Ovary (tissue), 9 donors: Measurements from ENCODE around the gene UBFD1. TPM values are rescaled to one million over a fixed set of nuclear protein-coding genes. Genes with fewer than 3 reads are reported as not detected.

ENCODE experiments used
- DNase-seq, 5 donors: peaks; one replicate each; pipeline ENCODE4 v3.0.0-alpha.2; 2019 to 2020
- H3K27ac ChIP-seq, 2 donors: fragments of 200-600 bp; one replicate each; pipeline versions ENCODE4 v1.5.1 to v1.8.0; 2019 to 2022
- H3K27me3 ChIP-seq: fragments of 200-600 bp; one replicate; pipeline ENCODE4 v1.8.0; 2022
- H3K36me3 ChIP-seq: fragments of 200-600 bp; sonication (generic); one replicate; pipeline ENCODE4 v1.5.1; 2019
- H3K4me1 ChIP-seq: one replicate; pipeline ENCODE4 v1.8.1; 2013; ENCODE audit warnings: mild to moderate bottlenecking, moderate library complexity; ENCODE audit not compliant: insufficient read depth
- H3K4me3 ChIP-seq: fragments of 200-600 bp; sonication (generic); one replicate; pipeline ENCODE4 v1.5.1; 2017
- H3K9me3 ChIP-seq, 2 donors: fragments of 200-600 bp in 1 of 2; sonication (generic) in 1 of 2; one replicate each; pipeline versions ENCODE4 v1.5.1 to v1.8.1; 2013 to 2019; ENCODE audit warnings: mild to moderate bottlenecking in 1 of 2, moderate library complexity in 1 of 2
- EP300 ChIP-seq: sonication (generic); formaldehyde crosslinking; IDR thresholded peaks from one replicate; pipeline ENCODE4 v1.6.1; 2017; ENCODE audit warnings: antibody characterized with exemption
- POLR2A ChIP-seq: fragments of 450-650 bp; IDR thresholded peaks from one replicate; pipeline ENCODE4 v1.6.1; 2017; ENCODE audit warnings: antibody characterized with exemption, mild to moderate bottlenecking, moderate library complexity
- WGBS, 3 donors: extraction: QIAGEN DNeasy Blood & Tissue Kit in 1 of 3; methylation state at CpG; one replicate each; pipeline versions ENCODE4 v1.1.5 to v1.1.7; 2013 to 2017; 5-methylcytosine and 5-hydroxymethylcytosine counted together
- intact Hi-C, 4 donors: fragments of 100-400 bp; cut with DNase I; formaldehyde crosslinking; loops; one replicate each; pipeline versions ENCODE4 v1.11.0 to v1.15.1; 2022 to 2023
- polyA plus RNA-seq, 2 donors: library from polyadenylated mRNA; stranded (reverse); fragments of 200-250 nt in 1 of 2; fragments of 350-450 nt in 1 of 2; fragmentation: Illumina TruSeq in 1 of 2; extraction: RNeasy Lipid Tissue Mini Kit (QIAGEN cat#74804) in 1 of 2; gene quantifications; one replicate each; pipeline ENCODE4 v1.2.3, GENCODE V29; 2013 to 2014
- total RNA-seq, 7 donors: library from RNA; depleted of rRNA in 2 of 7; stranded (reverse); fragments of >200 nt in 2 of 7; fragmentation: NEBNext Ultra II Directional in 3 of 7; extraction: Animal tissue kit (Norgen Biotek cat#: 25700) in 3 of 7; gene quantifications; one replicate each; pipeline versions ENCODE4 v1.1.0 to v1.2.4, GENCODE V29; 2016 to 2023
- TF ChIP-seq, protein P1 (sequence below), 3 donors: fragments of 450-650 bp in 2 of 3; fragments of 200-600 bp in 1 of 3; IDR thresholded peaks; one replicate each; pipeline versions ENCODE4 v1.5.1 to v1.8.0; 2016 to 2022; ENCODE audit warnings: antibody characterized with exemption in 3 of 3, mild to moderate bottlenecking in 1 of 3
- donor health status: DM: no; HTN: no; CAD: no; lungs with moderate emphysema.
- donor health status: DM: no; HTN: no; CAD: no.
- donor health status: Bipolar disorder and iron deficiency.
- donor health status: DM: yes; HTN: yes; CAD: no.
- donor health status: DM: no; HTN: no; CAD: no.
- donor health status: DM: yes; HTN: yes; CAD: no.

The UBFD1 gene
- total and polyA plus RNA-seq, 9 donors: 13.8 to 67.4 (median 54.0) TPM

DNA sequence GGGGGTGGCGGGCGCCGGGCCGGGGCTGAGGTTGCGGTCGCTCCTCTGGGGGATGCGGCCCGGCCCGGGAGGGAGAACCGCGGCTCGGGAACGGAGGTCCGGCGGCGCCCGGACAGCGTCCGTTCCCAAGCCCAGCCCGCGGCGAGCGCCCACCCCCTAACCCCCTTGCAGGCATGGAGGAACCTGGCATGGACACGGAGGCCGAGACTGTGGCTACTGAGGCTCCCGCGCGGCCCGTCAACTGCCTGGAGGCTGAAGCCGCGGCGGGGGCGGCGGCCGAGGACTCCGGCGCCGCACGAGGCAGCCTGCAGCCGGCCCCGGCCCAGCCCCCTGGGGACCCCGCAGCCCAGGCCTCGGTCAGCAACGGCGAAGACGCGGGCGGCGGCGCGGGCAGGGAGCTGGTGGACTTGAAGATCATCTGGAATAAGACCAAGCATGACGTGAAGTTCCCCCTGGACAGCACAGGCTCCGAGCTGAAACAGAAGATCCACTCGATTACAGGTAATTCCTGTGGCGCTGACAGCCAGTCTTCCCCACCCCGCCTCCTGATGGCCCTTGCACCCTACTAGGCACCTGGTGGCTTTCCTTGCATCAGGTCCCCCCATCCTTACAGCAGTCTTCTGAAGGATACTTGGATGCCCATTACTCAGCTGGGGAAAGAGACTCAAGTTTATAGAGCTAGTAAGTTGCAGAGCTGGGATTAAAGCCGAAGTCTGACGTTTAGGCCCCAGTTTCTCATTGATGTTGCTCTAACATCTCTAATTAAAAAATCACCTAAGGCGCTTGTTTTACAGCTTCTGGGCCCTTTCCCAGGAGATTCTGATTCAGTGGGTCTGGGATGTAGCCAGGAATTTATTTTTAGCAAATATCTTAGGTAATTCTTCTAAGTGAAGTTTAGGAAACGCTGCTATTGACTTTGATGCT lies 514 bp downstream of the UBFD1 start:
- Histone ChIP-seq H3K27ac (peak overlapping the region; percentile 85 to 88), H3K9me3 (no peaks in the 10 kb centered on the region), H3K4me3 (peak overlapping the region; percentile 95), H3K27me3 (no peaks in the 10 kb centered on the region), H3K36me3 (no peaks in the 10 kb centered on the region), H3K4me1 (no peaks in the 10 kb centered on the region)
- no peak for DNase-seq
- intact Hi-C loops: loop anchor here in 2 of 4 donors (5.0 to 10.0 kb wide), 3 partner anchors 46 to 93 kb away; partner anchors contain the start of gene GGA2 (in 1 of the 2)
- no peak for TF ChIP-seq POLR2A
- TF ChIP-seq, protein P1, sequence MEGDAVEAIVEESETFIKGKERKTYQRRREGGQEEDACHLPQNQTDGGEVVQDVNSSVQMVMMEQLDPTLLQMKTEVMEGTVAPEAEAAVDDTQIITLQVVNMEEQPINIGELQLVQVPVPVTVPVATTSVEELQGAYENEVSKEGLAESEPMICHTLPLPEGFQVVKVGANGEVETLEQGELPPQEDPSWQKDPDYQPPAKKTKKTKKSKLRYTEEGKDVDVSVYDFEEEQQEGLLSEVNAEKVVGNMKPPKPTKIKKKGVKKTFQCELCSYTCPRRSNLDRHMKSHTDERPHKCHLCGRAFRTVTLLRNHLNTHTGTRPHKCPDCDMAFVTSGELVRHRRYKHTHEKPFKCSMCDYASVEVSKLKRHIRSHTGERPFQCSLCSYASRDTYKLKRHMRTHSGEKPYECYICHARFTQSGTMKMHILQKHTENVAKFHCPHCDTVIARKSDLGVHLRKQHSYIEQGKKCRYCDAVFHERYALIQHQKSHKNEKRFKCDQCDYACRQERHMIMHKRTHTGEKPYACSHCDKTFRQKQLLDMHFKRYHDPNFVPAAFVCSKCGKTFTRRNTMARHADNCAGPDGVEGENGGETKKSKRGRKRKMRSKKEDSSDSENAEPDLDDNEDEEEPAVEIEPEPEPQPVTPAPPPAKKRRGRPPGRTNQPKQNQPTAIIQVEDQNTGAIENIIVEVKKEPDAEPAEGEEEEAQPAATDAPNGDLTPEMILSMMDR (IDR thresholded peaks at IDR 0.05): no peak
- WGBS, 3 donors: 1 to 2% (median 1%) methylated on average over 24 to 60 of the region's 60 CpGs

DNA sequence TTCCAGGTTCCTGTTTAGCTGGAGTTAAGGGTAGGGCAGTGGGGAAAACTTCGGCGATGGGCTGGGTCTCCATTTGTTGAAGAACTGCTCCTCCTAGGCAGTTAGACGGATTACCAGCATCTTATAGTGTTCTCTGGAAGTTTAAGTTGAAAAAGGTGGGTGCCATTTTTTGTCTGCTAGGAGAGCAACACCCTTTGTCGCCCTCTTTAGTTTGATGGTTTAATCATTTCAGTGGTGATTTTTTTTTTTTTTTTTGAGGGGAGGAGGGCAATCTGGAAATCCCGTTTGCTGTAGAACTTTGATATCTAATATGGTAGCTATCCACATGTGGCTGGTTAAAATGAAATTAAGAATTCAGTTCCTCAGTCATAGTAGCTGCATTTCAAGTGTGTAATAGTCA lies 4.1 kb downstream of the UBFD1 start:
- no peaks in the 10 kb centered on the region for H3K36me3 ChIP-seq

DNA sequence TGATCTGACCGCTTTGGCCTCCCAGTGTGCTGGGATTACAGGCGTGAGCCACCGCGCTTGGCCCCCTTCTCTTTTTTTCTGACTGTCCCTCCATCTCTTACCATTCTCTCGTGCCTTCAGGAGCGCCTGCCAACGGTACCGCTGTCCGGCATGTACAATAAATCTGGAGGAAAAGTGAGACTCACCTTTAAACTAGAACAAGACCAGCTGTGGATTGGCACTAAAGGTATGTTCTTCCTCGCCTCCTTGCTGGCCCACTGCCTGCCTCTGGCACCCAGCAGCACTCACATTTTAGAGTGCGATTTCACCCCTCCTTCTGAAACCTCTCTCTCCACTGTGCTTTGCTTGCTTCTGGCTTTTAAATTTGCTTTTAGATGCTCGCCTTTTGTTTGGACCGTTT lies 5.0 kb downstream of the UBFD1 start:
- H3K27ac ChIP-seq: no peak overlapping the region
- no peak for DNase-seq
- no peak overlapping the region for H3K4me3 ChIP-seq
- intact Hi-C loops: no loop called here
- no peaks in the 10 kb centered on the region for H3K9me3 ChIP-seq
- H3K36me3 ChIP-seq: no peaks in the 10 kb centered on the region
- no peaks in the 10 kb centered on the region for H3K27me3 ChIP-seq
- H3K4me1 ChIP-seq: no peaks in the 10 kb centered on the region
- WGBS, 3 donors: 89 to 93% (median 89%) methylated on average over 13 of the region's 13 CpGs
- TF ChIP-seq POLR2A (no peak), EP300 (no peak)
- TF ChIP-seq, protein P1 (IDR thresholded peaks at IDR 0.05): no peak

More for the DNA sequence above, 4.1 kb downstream of the UBFD1 start:
- H3K4me3 ChIP-seq: no peak overlapping the region
- H3K4me1 ChIP-seq: no peaks in the 10 kb centered on the region
- TF ChIP-seq, protein P1 (IDR thresholded peaks at IDR 0.05): no peak
- no peak for TF ChIP-seq EP300
- no peak for TF ChIP-seq POLR2A
- H3K9me3 ChIP-seq: no peaks in the 10 kb centered on the region
- intact Hi-C loops: no loop called here
- 73 to 77% (median 74%) methylated on average over 5 of the region's 5 CpGs for whole genome bisulfite sequencing, 3 donors
- no peak for DNase-seq
- H3K27me3 ChIP-seq: no peaks in the 10 kb centered on the region
- H3K27ac ChIP-seq: no peak overlapping the region

DNA sequence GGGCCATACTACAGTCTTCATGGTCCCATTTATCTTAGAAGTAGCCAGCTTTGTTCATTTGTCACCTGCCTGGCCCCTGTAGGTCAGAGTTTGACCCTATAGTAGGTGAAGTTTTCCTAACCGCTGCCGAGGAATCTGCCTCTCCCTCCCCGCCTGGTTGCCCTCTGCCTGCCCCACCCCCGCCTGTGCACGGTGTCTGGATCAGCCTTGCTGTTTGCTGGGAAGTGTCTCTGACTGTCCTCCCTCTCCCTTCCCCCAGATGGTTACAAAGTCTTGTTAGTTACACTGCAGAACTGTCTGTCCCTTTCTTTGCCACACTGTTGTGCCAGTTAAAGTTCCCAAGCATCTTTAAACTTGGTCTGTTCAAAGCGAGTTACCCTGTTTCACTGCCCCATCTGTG lies 5.7 kb downstream of the UBFD1 start:
- no peaks in the 10 kb centered on the region for H3K27me3 ChIP-seq
- no peak for DNase-seq
- TF ChIP-seq, protein P1 (IDR thresholded peaks at IDR 0.05): no peak
- no peak for TF ChIP-seq EP300
- TF ChIP-seq POLR2A: no peak
- no peak overlapping the region for H3K4me3 ChIP-seq
- H3K4me1 ChIP-seq: no peaks in the 10 kb centered on the region
- H3K9me3 ChIP-seq: no peaks in the 10 kb centered on the region
- intact Hi-C loops: no loop called here
- WGBS, 3 donors: 77 to 86% (median 80%) methylated on average over 6 of the region's 6 CpGs
- no peaks in the 10 kb centered on the region for H3K36me3 ChIP-seq
- no peak overlapping the region for H3K27ac ChIP-seq
